Psoas muscle (tissue), 8 donors: ENCODE results near the gene ENAH. TPM values are rescaled to one million over a fixed set of nuclear protein-coding genes. Genes with fewer than 3 reads are reported as not detected.

Source experiments
- ATAC-seq, 4 donors: fragments of 200-7000 bp; cut with Tn5 transposase; one replicate each; pipeline ENCODE4 v1.9.1; 2020; ENCODE audit warnings: moderate library complexity in 3 of 4, mild to moderate bottlenecking in 2 of 4
- DNase-seq, 2 donors: peaks; one replicate each; pipeline ENCODE4 v3.0.0-alpha.2; 2020
- H3K27ac ChIP-seq: fragments of 200-600 bp; one replicate; pipeline ENCODE4 v1.8.0; 2022
- H3K27me3 ChIP-seq, 3 donors: fragments of 200-600 bp in 1 of 3; one replicate each; pipeline versions ENCODE4 v1.6.1 to v1.8.0; 2013 to 2022; ENCODE audit warnings: low read length in 2 of 3, mild to moderate bottlenecking in 2 of 3, moderate library complexity in 1 of 3; ENCODE audit not compliant: insufficient read depth in 3 of 3
- H3K36me3 ChIP-seq, 2 donors: fragments of 200-600 bp in 1 of 2; one replicate each; pipeline versions ENCODE4 v1.6.1 to v1.8.0; 2013 to 2022; ENCODE audit warnings: low read depth in 1 of 2, mild to moderate bottlenecking in 1 of 2, moderate library complexity in 1 of 2; ENCODE audit not compliant: insufficient read depth in 1 of 2
- H3K4me1 ChIP-seq: fragments of 200-600 bp; one replicate; pipeline ENCODE4 v1.8.0; 2022
- H3K4me3 ChIP-seq: fragments of 200-600 bp; one replicate; pipeline ENCODE4 v1.8.0; 2022; ENCODE audit warnings: mild to moderate bottlenecking
- H3K9me3 ChIP-seq: fragments of 200-600 bp; one replicate; pipeline ENCODE4 v1.8.0; 2022
- CTCF ChIP-seq: fragments of 200-600 bp; IDR thresholded peaks from one replicate; pipeline ENCODE4 v1.8.0; 2022; ENCODE audit warnings: antibody characterized with exemption
- WGBS, 3 donors: extraction: QIAGEN DNeasy Blood & Tissue Kit; methylation state at CpG; one replicate each; pipeline versions ENCODE4 v1.1.6 to v1.1.7; 2013; 5-methylcytosine and 5-hydroxymethylcytosine counted together
- intact Hi-C, 2 donors: fragments of 100-400 bp; cut with DNase I; formaldehyde crosslinking; loops; one replicate each; pipeline versions ENCODE4 v1.11.0 to v1.14.2; 2022
- polyA plus RNA-seq, 3 donors: library from polyadenylated mRNA; stranded (reverse); fragments of 200-250 nt; gene quantifications; one replicate each; pipeline ENCODE4 v1.2.3, GENCODE V29; 2013
- total RNA-seq, 4 donors: library from RNA; stranded (reverse); fragmentation: NEBNext Ultra II Directional in 2 of 4; extraction: Animal tissue kit (Norgen Biotek cat#: 25700) in 2 of 4; gene quantifications; one replicate each; pipeline versions ENCODE4 v1.2.1 to v1.2.4, GENCODE V29; 2021 to 2023
- donor health status: healthy with polysubstance abuse.
- donor health status: DM: no; HTN: no; CAD: no; lungs with moderate emphysema.
- donor health status: Bipolar disorder and iron deficiency.
- donor health status: healthy.
- donor health status: DM: yes; HTN: yes; CAD: no.
- donor health status: DM: no; HTN: no; CAD: no.
- donor health status: DM: no; HTN: no; CAD: no.
- donor health status: DM: yes; HTN: yes; CAD: no.

The ENAH gene
- total and polyA plus RNA-seq, 7 donors = 17.1 to 262 (median 119) TPM

GRCh38 chr1:225668222-225668621, 15.3 kb upstream of the ENAH start:
- Histone ChIP-seq H3K4me3 (no peak overlapping the region), H3K9me3 (no peaks in the 10 kb centered on the region), H3K27me3 (no peaks in the 10 kb centered on the region), H3K4me1 (no peaks in the 10 kb centered on the region), H3K36me3 (no peaks in the 10 kb centered on the region), H3K27ac (no peak overlapping the region)
- 94 to 95% (median 94%) methylated on average over 1 of the region's 1 CpG for WGBS, 3 donors
- intact Hi-C loops = no loop called here
- TF ChIP-seq CTCF = no peak
- DNase-seq = no peak
- ATAC-seq = no peak

GRCh38 chr1:225667362-225667761, 14.4 kb upstream of the ENAH start:
- no peak for DNase-seq
- Histone ChIP-seq H3K36me3 (no peaks in the 10 kb centered on the region), H3K27me3 (no peaks in the 10 kb centered on the region), H3K4me1 (no peaks in the 10 kb centered on the region), H3K9me3 (no peaks in the 10 kb centered on the region), H3K4me3 (no peak overlapping the region), H3K27ac (no peak overlapping the region)
- 96 to 99% (median 99%) methylated on average over 4 of the region's 4 CpGs for WGBS, 3 donors
- no peak for TF ChIP-seq CTCF
- intact Hi-C loops = no loop called here
- ATAC-seq = no peak

GRCh38 chr1:225666495-225666894, 13.6 kb upstream of the ENAH start:
- Histone ChIP-seq H3K4me1 (peaks cover 2% of the 10 kb centered on the region), H3K9me3 (no peaks in the 10 kb centered on the region), H3K27ac (no peak overlapping the region), H3K4me3 (no peak overlapping the region), H3K36me3 (no peaks in the 10 kb centered on the region), H3K27me3 (no peaks in the 10 kb centered on the region)
- no peak for DNase-seq
- 54 to 66% (median 58%) methylated on average over 4 of the region's 4 CpGs for WGBS, 3 donors
- TF ChIP-seq CTCF = no peak
- intact Hi-C loops = no loop called here
- ATAC-seq = no peak

GRCh38 chr1:225664762-225665161, 11.8 kb upstream of the ENAH start:
- Histone ChIP-seq H3K36me3 (no peaks in the 10 kb centered on the region), H3K27ac (no peak overlapping the region), H3K4me1 (peaks cover 3% of the 10 kb centered on the region), H3K9me3 (no peaks in the 10 kb centered on the region), H3K4me3 (no peak overlapping the region), H3K27me3 (no peaks in the 10 kb centered on the region)
- DNase-seq = no peak
- ATAC-seq = peak; percentile 69 to 89 (median 80)
- TF ChIP-seq CTCF = no peak
- intact Hi-C loops = no loop called here
- 48 to 73% (median 56%) methylated on average over 2 of the region's 2 CpGs for WGBS, 3 donors

- 53 to 83% (median 66%) methylated on average over 2 of the region's 2 CpGs for WGBS, 3 donors
- intact Hi-C loops = no loop called here
Measured at GRCh38 chr1:225662155-225662554, 9.2 kb upstream of the ENAH start.

More at GRCh38 chr1:225662155-225662554, 9.2 kb upstream of the ENAH start:
- TF ChIP-seq CTCF = no peak
- H3K4me1 ChIP-seq = peaks cover 7% of the 10 kb centered on the region
- H3K27me3 ChIP-seq = no peaks in the 10 kb centered on the region
- DNase-seq = no peak
- no peaks in the 10 kb centered on the region for H3K9me3 ChIP-seq
- H3K27ac ChIP-seq = peak overlapping the region; percentile 11
- ATAC-seq = no peak
- H3K36me3 ChIP-seq = no peaks in the 10 kb centered on the region
- no peak overlapping the region for H3K4me3 ChIP-seq
